Fibroblast of skin of scalp (primary cell): ENCODE data around the gene ITPR2.
A peak's percentile ranks its signal among the peaks of the same experiment; 100 is the strongest.
"Not testable (repeated sequence)": the region's sequence is repeated elsewhere in the genome, so short reads cannot be mapped to it uniquely, and the experiment has no call there.

Experiments
- DNase-seq: peaks from one replicate; pipeline ENCODE4 v3.0.0-alpha.2; 2013

ITPR2 gene

DNA sequence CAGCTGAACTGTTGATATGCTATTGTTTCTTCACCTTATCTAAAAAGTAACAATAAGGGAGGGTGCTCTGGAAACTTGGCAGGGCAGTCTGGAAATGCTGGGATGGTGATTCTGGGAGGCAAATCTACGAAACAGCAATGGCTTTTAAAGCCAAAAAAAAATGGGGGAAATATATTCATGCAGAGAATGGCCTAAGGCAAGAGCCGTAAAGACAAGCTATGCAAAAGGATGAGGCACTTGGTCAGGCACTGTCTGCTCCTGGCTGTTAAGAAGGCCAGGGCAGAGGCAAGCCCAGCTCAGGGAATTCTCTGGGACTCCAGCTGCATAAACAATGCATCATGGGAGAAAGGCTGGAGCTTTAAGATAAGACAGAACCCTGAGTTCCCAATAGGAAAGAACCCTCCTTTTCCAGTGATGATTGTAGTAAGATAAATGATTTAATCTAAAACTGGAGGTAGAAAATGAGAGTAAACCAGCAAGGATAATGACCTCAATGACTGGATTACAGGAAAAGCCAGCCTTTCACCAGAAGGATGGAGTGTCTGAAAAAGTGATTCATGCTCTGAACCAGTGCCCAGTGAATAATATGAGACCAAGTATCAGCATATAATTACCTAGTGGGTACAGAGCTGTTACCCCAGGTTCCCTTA, 46.0 kb downstream of the ITPR2 start:
- peak; percentile 66 for DNase-seq

DNA sequence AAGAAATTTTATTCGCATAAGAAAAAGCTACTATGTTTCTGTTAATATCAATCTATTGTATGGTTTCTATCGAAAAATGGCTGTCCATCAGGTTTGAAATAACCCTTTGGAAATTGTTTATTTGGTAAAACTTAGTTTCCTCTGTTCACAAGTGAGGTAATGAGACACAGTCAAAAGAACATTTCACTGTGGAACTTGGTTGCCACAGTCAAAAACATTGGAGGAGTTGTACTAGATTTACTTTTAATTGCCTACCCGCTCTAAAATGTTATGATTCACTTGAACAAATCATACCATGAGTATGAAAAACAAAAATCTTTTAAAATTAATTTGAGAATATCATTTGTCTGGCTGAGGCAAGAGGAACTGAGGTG, 46.5 kb downstream of the ITPR2 start:
- DNase-seq: no peak

DNA sequence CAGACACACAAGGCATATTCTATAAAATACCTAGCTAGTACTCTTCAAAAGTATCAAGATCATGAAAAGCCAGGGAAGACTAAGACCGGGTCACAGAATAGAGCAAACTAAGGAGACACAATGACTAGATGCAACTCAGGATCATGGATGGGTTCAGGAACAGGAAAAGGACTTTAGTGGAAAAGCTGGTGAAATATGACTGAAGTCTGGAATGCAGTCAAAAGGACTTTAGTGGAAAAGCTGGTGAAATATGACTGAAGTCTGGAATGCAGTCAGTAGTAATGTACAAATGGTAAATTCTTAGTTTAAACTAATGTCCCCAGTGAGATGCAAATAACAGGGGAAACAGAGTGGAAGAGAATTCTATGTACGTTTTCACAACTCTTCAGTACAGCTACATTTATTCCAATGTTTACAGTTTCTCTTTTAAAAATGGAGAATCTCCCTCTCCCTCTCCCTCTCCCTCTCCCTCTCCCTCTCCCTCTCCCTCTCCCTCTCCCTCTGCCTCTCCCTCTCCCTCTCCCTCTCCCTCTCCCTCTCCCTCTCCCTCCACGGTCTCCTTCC, 49.1 kb downstream of the ITPR2 start:
- DNase-seq: peak; percentile 35

DNA sequence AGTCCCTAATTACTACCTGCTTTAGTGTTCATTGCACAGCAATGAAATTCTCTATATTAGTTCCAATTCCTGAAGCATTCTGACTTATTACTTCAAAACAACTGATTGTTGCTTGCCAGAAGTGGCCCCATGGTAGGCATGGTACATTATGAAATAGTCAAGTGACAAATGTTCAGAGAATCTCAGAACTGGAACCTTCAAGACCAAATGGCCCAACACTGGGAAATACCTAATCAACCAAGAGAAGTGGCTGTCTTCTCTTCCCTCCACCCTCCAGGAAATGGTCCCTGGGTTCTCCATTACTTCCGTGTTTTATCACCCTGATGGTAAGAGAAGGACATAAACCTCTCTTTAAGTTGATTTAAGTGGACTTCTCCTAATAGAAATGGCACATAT, 49.9 kb downstream of the ITPR2 start:
- no peak for DNase-seq

DNA sequence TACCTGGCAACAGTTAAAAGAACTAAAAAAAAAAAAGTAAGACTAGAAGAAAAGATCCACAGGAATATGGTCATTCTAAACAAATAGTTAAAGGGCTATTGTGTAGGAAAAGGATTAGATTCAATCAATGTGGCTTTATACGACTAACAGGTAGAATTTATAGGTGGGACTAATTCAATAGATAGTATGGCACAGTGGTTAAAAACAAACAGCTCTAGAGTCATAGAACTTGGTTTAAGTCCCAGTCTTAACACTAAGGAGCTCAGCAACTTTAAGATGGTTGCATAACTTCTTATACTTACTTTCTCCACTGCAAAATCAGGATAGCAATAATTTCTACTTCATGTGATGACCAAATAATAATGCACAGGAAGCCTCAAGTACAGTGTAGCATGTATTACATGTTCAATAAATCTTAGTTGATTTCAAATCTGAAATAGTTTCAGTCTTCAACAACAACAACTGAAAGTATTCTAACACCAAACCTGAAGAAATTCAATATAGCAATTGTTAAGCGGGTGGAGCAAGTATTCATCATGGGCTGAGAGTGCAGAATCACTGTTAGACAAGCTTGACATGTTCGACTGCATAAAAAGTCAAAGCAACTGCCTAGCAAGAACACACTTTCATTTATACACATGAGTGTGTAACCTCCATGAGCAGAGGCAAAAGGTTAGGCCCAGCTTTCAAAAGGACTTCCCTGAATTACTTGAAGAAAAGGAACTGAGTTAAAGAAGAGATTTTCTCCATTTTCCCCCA, 50.4 kb downstream of the ITPR2 start:
- no peak for DNase-seq

DNA sequence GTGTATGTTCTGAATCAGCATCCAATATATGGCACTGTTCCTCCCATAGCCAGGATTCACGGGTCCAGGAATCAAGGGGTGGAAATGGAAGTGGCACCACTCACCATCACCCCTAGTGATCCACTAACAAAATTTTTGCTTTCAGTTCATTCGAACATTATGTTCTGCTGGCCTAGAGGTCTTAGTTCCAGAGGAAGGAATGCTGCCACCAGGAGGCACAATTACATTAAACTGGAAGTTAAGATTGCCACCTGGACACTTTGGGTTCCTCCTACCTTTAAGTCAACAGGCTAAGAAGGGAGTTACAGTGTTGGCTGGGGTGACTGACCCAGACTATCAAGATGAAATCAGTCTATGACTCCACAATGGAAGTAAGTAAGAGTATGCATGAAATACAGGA, 52.3 kb downstream of the ITPR2 start:
- DNase-seq: not testable (repeated sequence)

DNA sequence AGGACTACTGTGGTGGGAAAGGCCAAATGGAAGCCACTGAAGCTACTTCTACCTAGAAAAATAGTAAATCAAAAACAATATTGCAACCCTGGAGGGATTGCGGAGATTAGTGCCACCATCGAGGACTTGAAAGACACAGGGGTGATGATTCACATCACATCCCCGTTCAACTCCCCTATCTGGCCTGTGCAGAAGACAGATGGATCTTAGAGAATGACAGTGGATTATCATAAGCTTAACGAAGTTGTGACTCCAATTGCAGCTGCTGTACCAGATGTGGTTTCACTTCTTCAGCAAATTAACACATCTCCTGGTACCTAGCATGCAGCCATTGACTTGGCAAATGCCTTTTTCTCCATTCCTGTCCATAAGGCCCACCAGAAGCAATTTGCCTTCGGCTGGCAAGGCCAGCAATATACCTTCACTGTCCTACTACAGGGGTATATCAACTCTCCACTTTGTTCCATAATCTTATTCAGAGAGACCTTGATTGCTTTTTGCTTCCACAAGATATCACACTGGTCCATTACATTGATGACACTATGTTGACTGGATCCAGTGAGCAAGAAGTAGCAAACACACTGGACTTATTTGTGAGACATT, 54.7 kb downstream of the ITPR2 start:
- not testable (repeated sequence) for DNase-seq

DNA sequence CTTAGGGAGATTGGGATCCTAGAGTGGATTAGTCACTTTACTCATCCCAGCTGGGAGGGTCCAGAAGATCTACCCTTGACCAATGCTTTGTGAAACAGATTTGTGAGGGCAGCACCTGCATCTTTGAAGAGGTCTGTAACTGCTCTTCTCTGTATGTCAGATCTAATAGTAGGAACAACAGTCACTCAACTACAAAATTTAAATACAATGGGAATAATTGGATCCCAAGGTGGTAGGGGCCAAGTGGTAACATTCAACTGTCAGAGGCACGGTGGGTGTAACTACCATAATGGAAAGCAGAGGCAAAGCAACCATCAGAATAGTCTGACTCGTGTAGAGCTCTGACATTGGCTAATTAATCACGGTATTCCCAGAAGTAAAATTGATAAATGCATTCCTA, 55.8 kb downstream of the ITPR2 start:
- DNase-seq: no peak

DNA sequence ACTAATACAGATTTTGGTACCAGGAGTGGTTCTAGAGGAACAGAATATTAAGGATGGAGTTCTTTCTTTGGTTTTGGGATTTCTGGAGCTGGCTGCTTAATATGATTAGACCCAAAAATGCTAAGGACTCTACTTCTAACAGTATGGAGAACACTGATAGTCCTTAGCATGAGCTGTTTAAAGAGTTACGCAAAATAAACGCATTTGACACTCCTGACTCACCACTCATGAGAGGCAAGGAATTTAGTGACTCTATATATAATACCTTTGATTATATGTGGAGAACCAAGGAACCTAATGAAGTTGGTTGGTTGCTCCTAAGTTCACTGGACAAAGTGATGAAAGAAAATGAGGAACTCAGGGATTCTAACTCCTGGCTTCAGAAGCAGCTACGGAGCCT, 57.0 kb downstream of the ITPR2 start:
- DNase-seq: peak; percentile 32

DNA sequence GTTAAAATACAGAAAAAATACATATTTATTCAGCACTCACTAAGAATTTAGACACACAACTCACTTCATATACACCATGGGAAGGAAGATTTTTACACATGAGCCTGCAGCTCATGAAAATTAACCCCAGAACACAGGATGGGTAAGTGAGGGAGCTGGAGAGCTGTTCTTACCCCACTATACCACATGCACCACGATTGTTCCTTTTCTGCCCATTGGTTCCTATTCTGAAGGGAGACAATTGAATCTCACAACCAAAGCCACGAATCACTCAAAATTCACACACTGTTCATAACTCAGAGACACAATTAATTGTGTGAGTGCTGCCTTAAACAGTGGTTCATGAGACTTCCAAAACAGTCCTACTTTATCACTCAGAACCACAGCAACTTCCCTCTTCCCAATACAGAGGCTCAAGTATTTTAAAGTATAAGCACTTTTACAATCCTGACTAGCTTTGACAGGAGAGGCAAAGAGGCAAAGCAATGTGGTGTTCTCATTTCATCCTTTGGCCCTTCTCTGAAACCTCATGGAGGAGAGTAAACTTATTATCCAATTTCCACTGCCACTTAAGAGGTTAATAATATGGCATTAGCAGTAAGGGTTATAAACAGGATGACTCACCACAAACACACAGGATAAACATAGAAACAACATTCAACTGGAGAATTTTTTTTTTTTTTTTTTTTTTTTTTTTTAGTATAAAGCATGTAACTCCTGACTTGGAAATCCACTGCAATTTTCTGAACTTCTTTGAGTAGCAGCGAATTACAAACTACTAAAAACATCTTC, 59.5 kb downstream of the ITPR2 start:
- DNase-seq: no peak

DNA sequence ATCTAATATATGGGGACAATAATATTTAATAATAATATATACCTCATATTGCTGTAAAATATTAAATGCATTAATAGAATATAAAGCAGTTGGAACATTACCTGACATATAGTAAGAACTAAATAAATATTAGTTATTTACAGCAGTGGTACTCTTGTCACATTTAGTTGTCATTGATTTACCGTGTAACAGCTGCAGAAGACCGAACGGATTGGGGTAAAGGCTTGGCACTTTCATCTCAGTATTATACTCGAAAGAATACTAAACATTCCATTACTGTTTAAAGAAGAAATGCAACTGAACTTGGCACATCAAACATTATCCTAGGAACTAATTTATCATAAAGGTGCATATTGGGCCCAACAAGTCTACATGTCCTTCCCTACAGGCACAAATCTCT, 61.1 kb downstream of the ITPR2 start:
- no peak for DNase-seq

DNA sequence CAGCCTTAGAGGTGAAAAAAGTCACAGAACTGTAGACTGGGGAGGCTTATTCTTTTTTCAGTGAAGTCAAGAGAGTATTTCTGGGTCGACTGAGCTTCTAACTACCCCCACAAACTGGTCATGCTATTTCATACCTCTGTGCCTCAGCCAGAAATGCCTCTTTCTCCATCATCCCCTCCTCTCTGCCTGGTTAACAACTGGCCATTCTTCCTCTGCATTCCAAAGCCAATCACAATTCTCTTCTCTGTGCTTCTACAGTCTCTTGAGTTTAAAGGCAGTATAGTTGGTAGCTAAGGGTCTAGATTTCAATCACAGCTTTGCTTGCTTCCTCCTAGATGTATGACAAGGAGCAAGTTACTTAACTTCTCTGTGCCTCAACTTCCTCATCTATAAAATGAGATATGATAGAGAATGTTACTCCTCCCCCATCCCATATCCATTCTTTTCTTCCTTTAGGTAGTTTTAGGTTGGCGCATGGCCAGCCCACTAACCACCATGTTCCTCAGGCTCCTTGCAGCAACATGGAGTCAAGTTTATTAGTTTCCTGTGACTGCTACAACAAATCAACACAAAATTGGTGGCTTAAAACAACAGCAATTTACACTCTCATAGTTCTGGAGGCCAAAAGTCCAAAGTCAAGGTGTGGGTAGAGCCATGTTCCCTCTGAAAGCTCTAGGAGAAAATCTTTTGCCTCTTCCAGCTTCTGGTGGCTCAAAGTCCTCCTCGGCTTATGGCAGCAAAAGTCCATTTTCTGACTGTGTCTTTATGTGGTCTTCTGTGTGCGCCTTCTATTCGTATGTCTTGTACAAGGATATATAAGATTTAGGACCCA, 62.5 kb downstream of the ITPR2 start:
- DNase-seq: no peak

DNA sequence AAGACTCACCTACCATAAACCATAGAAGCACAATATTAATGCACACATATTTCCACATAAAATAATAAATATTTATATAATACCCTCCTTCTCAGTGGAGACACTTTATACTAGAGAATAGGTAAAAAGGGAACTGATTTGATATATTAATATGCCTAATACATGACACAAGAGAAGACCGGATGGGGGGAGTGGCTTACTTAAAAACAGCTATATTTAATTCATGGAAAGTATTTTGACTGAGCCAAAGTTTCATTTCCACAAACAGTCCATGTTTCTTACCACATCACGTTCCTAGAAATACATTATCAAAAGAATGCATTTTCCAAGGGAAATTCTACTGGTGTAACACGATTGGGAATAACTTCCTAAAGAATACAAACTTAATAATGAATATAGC, 63.4 kb downstream of the ITPR2 start:
- no peak for DNase-seq

DNA sequence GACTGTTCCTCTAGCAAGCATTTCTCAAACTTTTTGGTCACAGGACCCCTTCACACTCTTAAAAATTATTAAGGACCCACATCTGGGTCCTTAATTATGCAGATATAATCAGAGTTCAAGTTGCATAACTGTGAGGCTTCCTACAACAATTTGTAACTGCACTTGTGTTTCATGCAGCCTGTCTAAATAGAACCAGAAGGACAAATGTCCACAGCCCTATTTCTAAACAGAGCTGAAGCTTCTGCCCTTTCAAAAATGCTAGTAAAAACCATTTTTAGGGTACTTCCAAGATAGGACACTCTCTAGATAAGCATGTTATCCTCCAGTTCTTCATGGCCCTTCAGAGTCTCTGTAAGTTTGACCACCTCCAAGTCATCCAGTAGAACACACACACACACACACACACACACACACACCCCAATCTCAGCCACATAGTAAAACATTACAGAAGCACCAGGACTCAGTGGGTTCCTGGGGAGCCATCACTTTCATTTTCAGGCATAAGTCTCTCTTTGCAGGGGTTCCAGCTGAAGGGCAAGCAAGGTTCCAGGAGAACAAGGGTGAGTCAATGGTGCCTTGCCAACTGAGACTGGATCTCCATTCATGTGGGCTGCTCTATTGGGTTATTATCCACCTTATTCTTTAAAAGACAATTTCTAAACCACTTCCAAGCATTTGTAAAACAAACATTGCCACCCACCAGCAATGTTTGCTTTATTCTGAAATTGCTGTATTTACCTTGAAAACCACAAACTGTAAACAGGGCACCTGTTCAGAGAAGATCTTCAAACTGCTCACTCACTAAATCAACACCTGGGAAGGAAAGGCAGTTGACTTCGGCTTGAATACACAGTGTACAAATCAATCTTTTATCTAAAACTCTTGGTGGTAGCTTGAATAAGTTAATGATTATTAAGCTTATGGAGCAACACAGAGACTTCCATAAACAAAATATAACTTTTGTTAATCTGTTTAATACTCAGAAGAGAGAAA, 64.1 kb downstream of the ITPR2 start:
- no peak for DNase-seq

DNA sequence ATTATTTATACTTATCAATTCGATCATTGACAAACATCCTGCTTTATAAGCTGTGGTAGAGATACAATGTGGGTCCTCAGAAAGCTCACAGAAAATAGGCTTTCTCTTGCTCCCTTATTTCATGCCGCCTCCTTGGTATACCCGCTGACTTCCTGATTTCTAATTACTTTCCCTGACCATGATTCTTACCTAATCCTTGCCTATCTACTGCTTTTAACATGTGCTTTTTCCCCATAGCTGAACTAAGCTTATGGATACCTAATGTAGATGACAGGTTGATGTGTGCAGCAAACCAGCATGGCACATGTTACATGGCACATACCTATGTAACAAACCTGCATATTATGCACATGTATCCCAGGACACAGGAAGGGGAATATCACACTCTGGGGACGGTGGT, 65.1 kb downstream of the ITPR2 start:
- no peak for DNase-seq

DNA sequence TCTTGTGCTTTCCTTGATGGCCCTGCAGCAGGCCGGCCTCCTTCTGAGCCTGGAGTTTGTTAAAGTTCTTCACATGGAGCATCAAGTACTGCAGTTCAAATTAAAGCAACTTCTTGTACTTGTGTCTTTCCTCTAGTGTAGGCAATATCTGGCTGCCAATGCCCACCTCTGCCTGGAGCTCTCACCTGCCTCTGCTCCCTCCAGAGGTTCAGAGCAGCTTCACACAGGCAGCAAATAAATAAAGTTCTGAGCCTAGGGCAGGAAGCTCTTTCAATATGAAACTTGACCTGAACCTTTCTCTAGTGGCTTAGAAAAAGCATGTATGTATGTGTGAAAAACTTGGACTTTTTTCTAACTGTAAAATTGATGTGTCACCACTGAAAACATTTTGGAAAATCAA, 65.9 kb downstream of the ITPR2 start:
- DNase-seq: no peak

DNA sequence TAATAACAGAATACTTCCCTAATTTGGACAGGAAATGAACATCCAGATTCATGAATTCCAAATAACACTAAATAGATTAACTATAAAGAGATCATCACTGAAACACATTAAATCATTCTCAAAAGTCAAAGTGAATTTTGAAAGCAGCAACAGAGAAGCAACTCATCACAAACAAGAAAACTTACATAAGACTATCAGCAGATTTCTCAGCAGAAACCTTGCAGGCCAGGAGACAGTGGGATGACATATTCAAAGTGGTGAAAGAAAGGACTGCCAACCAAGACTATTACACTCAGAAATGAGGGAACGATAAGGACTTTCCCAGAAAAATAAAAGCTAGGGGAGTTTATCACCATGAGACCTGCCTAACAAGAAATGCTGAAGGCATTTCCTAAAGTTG, 70.8 kb downstream of the ITPR2 start:
- no peak for DNase-seq

DNA sequence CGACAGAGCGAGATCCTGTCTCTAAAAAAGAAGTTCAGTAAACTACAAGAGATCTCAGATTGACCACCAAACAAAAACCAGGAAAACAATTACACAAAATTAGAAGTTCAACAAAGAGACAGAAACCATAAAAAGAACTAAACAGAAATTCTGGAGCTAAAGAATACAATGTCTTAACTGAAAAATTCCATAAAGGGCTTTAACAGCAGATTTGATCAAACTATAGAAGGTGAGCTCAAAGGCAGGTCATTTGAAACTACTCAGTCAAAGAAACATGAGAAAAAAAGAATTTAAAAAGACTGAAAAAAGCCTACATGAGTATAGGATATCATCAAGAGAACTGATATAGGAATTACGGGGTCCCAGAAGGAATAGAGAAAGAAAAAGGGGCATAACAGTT, 71.2 kb downstream of the ITPR2 start:
- DNase-seq: no peak

DNA sequence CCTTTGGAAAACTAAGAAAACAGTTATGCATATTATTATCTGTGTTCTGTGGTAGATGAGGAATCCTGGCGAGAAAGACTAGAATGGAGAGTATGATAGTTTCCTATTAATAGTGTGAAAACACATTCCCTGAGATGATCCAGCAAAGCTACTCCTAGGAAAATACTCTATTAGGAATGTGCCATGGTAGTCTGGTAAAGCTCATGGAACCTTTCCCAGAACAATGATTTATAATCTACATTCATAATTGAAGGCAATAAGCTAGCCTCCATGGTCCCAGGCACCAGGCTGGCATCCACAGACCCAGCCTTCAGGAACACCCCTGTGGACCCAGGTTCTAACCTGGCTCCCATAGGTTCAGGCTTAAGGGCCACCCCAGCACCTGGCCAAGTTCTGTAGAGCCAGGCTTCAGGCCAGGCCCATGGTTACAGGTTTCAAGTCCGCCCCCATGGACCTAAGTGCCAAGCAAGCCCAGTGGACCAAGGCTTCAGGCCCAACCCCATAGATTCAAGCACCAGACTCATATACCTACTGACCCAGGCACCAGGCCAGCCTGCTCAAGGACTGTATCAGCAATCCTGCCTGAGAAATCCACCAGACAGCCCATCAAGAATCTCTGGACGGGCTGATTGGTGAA, 72.2 kb downstream of the ITPR2 start:
- DNase-seq: no peak

DNA sequence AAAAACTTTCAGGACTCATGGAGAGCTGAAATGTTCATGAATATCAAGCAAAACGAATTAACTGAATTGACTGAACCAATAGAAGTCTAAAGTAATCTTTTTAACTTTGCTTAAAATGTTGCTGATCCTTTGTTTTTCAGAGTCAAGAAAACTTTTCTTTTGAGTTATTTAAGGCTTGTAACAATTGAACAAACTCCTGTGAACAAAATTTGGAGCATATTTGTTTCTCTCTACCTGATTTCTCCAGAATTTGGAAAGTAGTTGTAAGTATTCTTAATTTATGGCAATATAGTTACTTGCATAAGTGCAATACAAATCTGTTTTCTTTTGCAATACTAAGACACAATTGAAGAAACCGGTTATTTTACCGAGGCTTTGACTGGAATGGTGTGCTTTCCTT, 77.6 kb downstream of the ITPR2 start:
- DNase-seq: not testable (repeated sequence)
